Measurements from ENCODE around the gene HSPA12A.

DNA sequence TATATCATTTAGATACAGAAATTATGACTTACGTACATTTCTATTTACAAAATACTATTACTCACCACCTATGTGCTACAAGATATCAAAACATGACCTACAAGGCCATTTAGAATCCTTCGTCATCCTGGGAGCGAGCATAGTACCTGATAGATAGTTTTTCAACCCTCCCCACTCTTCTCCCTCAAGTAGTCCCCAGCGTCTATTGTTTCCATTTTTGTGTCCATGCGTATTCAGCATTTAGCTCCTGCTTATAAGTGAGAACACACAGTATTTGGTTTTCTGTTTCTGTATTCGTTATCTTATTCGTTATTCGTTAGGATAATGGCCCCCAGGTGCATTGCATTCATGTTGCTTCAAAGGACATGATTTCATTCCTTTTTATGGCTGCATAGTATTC, 93.5 kb downstream of the HSPA12A start:
- TF ChIP-seq YY1 (IDR thresholded peaks at IDR 0.05; ENCODE audit: insufficient read depth, insufficient read length) (no peak), ZNF274 (IDR thresholded peaks at IDR 0.05; ENCODE audit: low read depth, low read length) (no peak), SUZ12 (IDR thresholded peaks at IDR 0.05; ENCODE audit: extremely low read depth, insufficient read depth, insufficient read length) (no peak)

Data from NT2/D1 (cell line).